GM21526 (cell line): ENCODE data around the gene RAPGEF5.

Experiments
- ATAC-seq: cut with Tn5 transposase; IDR thresholded peaks from one replicate; pipeline ENCODE4 v1.9.1; 2021; ENCODE audit warnings: moderate library complexity; ENCODE audit not compliant: unreplicated experiment, low FRiP score

Gene RAPGEF5, protein sequence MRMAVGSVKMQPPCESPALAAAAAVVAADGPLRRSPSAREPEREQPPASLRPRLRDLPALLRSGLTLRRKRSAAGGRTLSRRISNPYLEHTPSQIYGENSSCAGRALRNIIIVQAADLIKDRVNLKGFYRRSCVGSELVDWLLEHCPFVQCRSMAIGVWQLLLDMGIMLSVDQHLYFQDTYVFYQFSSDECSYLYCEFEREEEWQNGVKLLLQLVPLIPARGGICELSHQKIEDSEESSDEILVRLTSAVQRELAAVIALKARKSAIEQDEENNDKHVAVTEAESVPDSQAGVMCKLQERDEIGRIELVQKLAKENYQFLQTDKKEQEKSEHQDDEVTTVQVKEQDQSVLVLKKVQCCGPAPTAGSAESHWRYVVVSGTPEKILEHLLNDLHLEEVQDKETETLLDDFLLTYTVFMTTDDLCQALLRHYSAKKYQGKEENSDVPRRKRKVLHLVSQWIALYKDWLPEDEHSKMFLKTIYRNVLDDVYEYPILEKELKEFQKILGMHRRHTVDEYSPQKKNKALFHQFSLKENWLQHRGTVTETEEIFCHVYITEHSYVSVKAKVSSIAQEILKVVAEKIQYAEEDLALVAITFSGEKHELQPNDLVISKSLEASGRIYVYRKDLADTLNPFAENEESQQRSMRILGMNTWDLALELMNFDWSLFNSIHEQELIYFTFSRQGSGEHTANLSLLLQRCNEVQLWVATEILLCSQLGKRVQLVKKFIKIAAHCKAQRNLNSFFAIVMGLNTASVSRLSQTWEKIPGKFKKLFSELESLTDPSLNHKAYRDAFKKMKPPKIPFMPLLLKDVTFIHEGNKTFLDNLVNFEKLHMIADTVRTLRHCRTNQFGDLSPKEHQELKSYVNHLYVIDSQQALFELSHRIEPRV

DNA sequence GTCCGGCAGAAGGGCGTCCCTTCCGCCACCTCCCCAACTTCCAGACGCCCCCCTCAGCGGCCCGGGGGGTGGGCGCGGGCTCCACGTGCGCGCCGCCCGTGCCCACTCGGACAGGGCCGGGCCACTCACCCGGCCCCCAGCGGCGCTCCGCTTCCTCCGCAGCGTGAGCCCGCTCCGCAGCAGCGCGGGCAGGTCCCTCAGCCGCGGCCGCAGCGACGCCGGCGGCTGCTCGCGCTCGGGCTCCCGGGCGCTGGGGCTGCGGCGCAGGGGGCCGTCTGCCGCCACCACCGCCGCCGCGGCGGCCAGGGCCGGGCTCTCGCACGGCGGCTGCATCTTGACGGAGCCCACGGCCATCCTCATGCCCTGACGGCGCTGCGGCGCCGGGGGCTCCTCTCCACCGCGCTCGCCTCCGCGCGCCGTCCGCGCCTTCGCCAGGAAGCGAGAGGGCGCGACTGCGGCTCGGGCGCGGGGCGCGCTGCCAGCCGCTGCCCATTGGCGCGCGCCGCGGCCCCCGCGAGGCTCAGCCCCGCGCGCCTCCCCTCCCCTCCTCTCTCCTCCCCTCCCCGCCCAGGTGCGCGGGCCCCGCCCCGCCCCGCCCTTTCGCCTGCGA is at the start of gene RAPGEF5:
TSS of gene RAPGEF5 (minus strand) at position 454 of the 610 bp plus-strand sequence. CDS start at position 360, 94 bp downstream.
- no peak for ATAC-seq

DNA sequence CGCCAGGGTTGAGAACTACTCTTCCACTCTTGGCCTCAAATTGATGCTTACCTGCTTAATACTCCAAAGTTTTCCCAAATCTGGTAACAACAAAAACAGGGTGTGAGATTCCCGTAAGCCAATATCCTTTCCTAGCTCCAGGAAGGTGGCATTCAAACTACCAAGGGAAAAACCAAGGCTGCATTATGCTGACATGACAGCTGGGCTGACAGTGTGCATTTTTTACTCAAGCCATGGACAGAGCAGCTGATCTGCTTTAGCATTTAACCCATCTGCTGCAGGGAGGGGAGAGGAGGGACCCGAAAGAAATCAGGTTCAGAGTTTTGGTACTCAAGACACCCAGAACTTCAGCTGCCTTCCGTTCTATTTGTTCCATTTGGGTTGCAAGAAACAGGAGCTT is 49.8 kb upstream of the RAPGEF5 start:
- no peak for ATAC-seq

DNA sequence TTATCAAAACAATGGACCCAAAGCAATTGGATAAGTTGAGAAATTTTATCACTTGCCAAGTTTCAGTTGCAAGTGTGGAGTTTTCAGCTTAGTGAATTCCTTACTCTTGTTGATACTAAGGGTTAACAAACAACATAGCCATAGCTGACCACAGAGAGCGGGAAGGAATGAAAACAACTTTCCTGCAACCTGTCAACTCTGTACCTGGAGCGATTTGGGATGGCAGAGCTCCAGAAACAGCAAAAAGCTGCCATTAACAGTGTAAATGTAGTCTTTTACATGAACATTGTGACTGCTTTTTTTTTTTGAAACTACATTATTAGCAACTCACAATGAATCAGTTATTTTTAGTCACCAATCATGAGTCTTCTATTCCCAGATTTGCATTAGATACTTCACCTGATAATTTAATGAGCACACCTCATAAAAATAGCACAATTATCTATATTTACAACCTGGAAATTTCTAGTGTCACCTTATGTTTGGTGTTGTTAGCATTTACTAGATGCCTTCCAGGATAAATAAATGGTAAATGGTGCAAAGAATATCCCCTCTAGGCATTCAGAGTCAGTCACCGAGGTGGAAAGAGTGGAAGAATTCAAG is 47.6 kb upstream of the RAPGEF5 start:
- no peak for ATAC-seq

DNA sequence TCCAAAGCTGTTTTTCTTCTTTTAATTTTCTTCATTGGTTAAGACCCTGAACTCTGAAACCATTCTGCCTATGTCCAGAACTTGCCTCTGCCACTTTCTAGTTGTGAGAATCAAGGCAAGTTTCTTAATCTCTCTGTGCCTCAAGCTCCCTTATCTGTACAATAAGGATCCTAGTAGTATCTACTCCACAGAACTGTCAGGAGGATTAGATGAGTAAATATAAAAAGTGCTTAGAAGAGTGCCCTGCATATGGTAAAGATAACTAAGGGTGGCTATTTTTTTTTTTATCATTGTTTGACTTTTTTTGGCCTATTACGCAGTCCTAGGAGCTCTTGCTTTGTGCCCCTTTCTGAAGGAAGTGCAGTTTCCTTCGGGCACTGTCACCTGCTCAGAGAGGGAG is 46.4 kb upstream of the RAPGEF5 start:
- ATAC-seq = no peak

DNA sequence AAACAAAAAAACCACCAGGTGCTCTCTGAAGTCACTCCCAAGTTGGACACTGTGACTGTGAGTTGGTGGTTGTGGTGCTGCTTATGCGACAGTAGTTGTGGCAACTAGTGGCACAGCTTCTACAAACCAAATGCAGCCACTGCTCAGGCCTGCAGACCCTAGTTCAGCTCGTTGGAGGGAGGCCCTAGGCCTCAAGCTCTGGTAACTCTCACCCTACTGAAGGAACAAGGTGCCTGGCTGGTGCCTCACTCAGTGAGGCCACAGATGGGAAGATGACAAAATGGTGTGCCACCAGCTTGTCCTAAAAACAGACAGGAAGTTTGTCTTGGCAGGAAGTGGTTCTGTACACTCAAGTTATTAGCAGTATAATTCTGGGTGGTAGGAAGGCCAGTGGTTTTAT is 45.3 kb upstream of the RAPGEF5 start:
- ATAC-seq = no peak

DNA sequence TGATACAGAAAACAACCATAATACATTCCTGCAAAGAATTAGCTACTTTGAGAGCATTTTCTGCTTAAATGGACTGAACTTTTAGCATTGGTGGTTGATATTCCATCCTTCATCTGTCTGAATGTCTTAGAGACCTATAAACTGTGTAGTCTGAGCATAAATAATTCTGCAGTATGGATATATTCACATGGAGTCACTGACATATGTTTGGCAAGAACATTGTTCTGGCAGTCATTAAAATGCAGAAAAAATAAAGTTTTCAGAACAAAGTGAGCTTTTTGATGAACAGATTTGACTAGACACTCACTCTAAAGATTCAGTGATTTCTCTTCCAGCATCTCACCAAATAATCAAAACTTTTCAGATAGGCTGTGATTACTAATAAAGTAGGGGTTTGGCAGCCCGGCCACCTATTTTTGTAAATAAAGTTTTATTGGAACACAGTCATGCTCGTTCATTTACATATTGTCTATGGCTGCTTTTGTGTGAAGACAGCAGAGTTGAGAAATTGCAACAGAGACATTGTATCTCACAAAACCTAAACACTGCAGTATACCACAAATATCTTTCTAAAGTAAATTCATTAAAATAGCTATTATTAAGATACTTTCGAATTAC is 44.1 kb upstream of the RAPGEF5 start:
- ATAC-seq = no peak

DNA sequence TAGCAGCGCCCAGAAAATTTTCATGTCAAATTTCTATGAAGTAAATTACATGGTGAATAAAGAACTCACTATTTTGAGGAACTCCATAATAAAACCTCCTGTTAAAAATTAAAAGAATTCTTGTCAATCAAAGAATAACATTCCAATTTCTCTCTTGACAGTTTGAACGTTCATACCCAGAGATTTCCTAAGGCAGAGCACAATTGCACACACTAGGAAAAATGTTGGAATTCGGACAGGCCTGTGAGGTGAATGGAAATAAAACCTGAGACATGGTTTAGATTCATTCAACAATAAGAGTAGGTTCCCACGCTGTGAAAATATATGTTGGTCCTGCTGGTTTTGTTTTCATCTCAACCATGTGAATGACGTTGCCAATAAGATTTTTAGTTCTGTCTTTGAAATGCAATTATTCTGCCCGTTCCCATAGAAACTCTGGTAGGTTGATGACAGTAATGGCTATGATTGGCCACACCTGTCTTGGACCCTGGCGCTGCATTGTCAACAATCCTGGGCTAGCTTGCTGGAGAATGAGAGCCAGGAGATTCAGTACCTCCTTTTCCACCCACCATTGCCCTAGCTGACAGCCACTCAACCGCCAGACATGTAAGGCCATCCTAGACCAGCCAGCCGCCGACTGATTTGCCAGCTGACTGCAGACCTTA is 43.3 kb upstream of the RAPGEF5 start:
- no peak for ATAC-seq

DNA sequence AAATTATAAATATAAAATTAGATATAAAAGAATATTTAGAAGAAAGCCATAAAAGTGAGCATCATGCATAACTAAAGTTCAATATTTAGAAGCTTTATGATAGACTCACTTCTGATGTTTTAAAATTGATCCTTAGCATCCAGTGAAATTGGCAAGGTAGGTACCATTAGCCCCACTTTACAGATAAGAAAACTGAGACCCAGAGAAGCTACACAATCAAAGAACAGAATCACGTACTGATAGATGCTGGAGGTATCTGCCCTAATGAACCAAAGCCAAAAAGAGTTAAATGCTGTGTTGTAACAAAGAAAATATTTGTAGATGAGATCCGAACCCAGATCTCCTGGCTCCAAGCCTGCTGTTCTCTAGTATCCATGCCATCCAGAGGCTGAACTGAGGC is 42.6 kb upstream of the RAPGEF5 start:
- no peak for ATAC-seq

DNA sequence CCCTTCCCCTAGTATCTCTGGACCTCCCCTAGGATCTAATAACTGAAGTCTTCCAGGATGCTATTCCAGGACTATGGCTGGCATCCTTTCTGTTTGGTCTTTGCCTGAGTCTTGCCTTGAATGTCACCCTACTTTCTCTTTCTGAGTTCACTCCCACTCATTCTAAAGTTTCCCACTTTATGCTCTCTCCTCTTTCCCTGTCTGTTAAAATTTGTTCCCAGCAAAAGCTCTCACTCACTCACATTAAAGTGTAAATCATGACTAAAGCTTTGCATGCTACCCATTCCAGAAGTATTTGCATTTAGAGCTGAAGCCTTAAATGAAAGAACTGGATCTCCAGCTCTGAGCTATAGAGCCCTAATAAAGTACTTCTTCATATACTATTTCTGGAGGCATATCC is 42.1 kb upstream of the RAPGEF5 start:
- no peak for ATAC-seq

DNA sequence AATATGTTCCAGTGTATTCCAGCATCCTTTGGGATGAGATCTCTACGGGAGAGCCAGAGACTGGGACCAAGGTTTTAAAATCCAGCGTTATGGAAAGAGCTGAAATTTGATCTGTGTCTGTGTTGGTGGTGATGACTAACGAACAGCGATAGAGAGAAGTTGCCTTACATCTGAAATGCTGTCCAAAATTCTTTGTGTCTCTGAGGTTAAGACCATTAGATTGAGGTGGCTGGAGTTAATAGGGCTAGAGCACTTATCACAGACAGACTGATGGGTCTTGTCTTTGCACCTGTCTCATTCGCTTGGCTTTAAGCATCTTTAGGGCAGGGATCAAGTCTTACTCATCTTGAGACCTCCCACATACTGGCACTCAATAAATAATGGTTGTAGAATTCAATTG is 41.0 kb upstream of the RAPGEF5 start:
- no peak for ATAC-seq

DNA sequence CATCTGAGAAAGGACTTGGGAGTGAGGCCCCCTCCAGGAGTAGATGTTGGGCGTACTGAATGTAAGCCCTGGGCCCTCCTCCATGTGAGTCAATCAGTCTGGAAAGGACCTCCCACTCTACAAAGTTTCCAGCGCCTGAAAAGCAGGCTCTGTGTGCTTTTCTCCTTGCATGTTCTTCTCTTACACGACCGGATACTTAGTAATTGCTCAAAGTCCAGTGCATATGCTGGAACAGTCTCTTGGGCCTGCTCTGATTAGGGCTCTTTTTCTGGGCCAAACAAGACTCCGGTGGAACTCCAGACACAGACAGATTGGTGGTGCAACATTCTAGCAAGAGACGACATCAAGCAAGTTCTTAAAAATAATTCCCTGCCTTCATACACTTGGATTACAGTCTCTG is 38.3 kb upstream of the RAPGEF5 start:
- ATAC-seq = no peak

DNA sequence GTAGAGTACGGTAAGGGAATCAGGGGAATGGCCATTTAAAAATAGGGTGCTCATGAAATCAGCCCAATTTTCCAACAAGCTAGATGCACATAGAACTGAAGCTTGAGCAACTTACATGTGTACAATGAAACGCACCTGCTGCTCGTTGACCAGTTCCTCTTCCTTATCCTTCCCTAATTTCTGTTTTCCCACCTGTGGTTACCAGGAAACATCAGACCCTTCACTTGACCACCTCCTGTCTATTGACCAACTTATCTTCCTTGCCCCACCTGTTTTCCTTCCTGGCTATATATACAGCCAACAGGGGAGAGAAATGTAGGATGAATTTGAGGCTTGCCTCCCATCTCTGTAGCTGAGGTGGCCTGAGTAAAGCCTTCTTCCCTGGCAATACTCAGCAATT is 37.8 kb upstream of the RAPGEF5 start:
- no peak for ATAC-seq

DNA sequence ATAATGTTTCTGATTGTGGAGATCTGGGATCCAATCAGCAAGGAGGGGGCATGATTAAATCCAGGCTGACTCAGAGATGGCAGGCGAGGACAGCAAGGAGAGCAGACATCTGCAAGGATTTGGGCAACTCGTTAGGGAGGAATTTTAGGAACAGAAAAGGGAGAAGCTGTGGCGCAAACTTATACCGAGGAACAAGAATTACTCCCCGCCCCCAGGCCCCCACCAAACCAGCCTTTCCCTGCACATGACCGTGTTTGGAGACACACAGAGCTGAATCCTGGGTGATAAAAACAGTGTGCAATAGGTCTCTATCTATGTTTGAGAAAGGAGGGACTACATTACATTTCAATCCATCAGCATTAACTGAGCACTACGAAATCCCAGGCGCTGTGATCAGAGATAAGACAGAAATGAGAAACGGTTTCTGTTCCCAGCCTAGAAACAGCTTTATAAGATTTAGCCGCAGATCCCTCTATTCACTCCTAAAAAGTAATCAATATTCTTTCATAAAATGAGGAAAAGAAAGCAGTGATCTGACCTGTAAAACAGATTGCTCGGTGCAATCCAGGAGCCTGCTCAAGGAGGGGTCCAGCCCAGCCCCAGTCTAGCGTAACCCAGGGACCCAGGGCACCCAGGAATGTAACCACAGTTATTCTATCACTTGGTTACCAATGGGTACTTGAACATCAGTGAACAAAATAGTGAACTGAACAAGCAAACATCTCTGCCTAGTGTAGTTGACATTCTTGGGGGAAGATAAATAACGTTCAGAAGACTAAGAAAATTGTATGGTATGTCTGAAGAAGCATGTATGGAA is 37.2 kb upstream of the RAPGEF5 start:
- ATAC-seq = no peak

DNA sequence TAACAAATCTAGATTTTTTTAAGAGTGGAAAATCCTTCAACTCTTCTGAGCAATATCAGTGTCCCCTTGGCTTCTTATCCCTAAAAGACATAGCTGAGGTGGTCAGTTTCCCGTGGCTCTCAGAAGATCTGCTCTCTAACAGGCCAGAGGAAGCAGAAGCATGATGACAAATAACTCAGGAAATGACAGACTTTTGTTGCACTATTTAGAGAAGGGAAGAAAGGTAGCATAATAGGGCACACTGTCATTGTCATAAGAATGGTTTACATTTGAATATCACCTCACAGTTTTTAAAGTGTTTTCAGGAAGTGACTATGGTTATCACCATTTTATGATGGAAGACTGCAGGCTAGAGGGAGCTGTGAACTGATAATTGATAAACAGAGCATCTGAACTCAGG is 33.6 kb upstream of the RAPGEF5 start:
- no peak for ATAC-seq

DNA sequence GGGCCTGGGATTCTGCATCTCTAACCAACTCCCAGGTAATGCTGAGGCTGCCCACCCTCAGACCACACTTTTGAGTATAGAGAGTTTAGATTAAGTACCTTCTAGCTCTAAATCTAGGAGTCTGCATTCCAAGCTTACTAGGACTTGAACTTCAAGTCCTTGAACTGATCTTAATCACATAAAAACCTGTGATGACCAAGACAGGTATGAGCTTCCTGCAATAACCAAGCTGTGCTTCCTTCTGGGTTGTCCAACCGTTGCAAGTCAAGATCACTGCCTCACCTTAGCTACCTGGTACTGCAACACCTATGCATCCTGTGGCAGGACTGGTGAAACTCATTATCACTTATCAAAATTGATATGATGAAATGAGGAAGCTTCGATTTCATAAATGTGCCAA is 32.9 kb upstream of the RAPGEF5 start:
- ATAC-seq = no peak

DNA sequence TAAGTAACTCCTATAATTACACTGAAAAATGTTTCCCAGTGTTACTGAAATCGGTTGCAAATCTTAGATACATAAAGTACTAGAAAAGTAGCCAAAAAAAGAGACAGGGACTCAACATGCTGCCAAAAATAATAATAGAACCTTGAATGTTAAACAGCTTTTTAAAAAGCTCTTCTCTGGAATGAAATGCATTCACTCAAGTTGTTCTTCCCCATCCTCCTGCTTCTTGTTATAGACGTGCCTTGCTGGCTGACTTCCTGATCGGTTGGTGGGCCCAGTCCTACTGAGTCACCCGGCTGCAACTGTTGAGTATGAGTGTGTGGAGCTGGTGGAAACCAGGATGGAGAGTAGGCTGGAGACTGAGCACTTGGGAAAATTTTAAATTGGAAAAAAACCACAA is 30.6 kb upstream of the RAPGEF5 start:
- ATAC-seq = no peak

DNA sequence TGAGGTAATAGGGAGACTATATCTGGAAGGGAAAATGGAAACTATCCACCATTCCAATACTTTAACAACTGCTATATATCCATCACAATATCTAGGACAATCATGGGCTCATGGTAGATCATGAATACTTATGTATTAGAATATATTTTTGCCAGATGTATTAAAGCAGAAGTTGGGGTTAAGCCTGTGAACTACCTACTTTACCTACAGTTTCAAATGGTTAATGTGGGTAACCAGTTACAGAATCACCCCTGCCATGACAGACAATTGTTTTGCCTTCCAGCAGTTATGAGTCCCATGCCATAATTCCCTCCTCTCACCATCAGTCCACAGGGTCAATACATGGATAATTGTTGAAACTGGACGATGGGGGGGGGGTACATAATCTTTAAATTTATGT is 29.9 kb upstream of the RAPGEF5 start:
- peak; percentile 47 for ATAC-seq

DNA sequence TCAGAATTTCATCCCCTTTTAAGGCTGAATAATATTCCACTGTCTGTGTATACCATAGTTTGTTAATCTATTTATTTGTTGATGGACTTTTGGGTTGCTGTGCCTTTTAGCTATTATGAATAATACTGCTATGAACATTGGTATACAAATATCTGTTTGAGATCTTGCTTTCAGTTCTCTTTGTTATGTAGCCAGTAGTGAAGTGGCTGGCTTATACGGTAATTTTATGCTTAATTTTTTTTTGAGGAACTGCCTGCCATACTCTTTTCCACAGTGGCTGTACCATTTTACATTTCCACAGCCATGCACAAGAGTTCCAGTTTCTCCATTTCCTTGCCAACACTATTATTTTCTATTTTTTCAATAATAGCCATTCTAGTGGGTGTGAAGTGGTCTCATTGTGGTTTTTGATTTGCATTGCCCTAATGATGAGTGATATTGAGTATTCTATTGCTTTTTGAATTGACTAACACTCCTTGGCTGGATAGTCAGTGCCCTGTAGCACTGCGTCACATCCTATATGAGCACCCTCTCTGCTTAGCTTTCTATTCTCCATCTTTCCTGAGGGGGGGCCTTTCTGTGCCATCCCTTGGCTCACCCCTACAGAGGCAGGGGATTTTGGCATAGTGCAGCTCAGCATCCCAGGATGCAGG is 29.4 kb upstream of the RAPGEF5 start:
- ATAC-seq = peak; percentile 60

DNA sequence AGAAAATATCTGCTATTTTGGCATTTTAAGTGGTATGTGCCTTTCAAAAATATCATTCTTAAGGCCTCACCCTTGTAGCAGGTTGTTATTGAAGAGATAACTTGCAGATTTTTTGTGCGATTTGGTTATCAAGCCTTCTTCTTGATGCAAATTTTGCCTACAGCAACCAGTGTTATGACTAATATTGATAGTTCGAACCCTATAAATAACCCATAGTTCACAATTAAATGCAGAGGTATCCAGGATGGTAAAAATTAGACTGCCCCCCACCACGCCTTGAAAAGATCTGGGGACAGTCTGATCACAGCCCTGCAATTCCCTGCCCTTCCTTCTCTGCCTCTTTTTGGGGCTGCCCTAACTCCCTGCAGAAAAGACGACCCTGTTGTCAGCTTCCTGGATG is 28.4 kb upstream of the RAPGEF5 start:
- ATAC-seq = peak; percentile 48
